ENCODE data around the gene PROKR2. TPM values are rescaled to one million over a fixed set of nuclear protein-coding genes. Genes with fewer than 3 reads are reported as not detected.
A peak's percentile ranks its signal among the peaks of the same experiment; 100 is the strongest.

Gene PROKR2
- total RNA-seq, 1 donor from 2014 or later = 5.9 TPM

- no peak overlapping the region for H3K4me3 Mint-ChIP-seq
- H3K9me3 Mint-ChIP-seq = no peaks in the 10 kb centered on the region
- TF ChIP-seq CTCF (conservative IDR thresholded peaks at IDR 0.05) = no peak
- no peak for DNase-seq (ENCODE audit: extremely low spot score, unreplicated experiment)
- no peaks in the 10 kb centered on the region for H3K4me1 Mint-ChIP-seq (ENCODE audit: unreplicated experiment)
- H3K36me3 Mint-ChIP-seq = no peaks in the 10 kb centered on the region
- H3K27ac Mint-ChIP-seq = peak overlapping the region; percentile 15
- H3K27me3 Mint-ChIP-seq = peaks cover 27% of the 10 kb centered on the region
Observed at GRCh38 chr20:5267092-5267491, 49.7 kb downstream of the PROKR2 start.

Other genes with a start within 250 kb of the PROKR2 start
- 87.0 and 87.5 TPM in 2 replicates for gene TMEM230, start 203.9 kb downstream of the PROKR2 start, total RNA-seq (ENCODE audit: low replicate concordance)
- gene PCNA, start 197.0 kb downstream of the PROKR2 start, total RNA-seq (ENCODE audit: low replicate concordance) = 128 and 180 TPM in 2 replicates
- gene CDS2, start 189.9 kb downstream of the PROKR2 start, total RNA-seq (ENCODE audit: low replicate concordance) = 41.5 and 44.4 TPM in 2 replicates

Data from type B pancreatic cell (in vitro differentiated cells).